Measurements from ENCODE around the gene CERS6. TPM values are rescaled to one million over a fixed set of nuclear protein-coding genes. Genes with fewer than 3 reads are reported as not detected.

CERS6 gene
- total RNA-seq, 1 donor from 2014 or later, result 17.7 TPM

GRCh38 chr2:168640039-168640438, 184.0 kb downstream of the CERS6 start:
- TF ChIP-seq CTCF (IDR thresholded peaks at IDR 0.05; ENCODE audit: insufficient read depth, low read length, poor library complexity, severe bottlenecking), result no peak
- no peak for DNase-seq (ENCODE audit: low read depth)
- Histone ChIP-seq H3K4me3 (ENCODE audit: low read depth, low read length) (no peak overlapping the region), H3K27me3 (ENCODE audit: control insufficient read depth, insufficient read depth, low read length) (no peaks in the 10 kb centered on the region), H3K36me3 (ENCODE audit: control insufficient read depth, insufficient read depth, low read length) (no peaks in the 10 kb centered on the region)

- no peaks in the 10 kb centered on the region for H3K36me3 ChIP-seq (ENCODE audit: control insufficient read depth, insufficient read depth, low read length)
- TF ChIP-seq CTCF (IDR thresholded peaks at IDR 0.05; ENCODE audit: insufficient read depth, low read length, poor library complexity, severe bottlenecking), result no peak
- H3K4me3 ChIP-seq (ENCODE audit: low read depth, low read length), result no peak overlapping the region
- H3K27me3 ChIP-seq (ENCODE audit: control insufficient read depth, insufficient read depth, low read length), result no peaks in the 10 kb centered on the region
- DNase-seq (ENCODE audit: low read depth), result no peak
These were observed 185.6 kb downstream of the CERS6 start for GRCh38 chr2:168641636-168642035.

GRCh38 chr2:168642873-168643272, 186.8 kb downstream of the CERS6 start:
- H3K36me3 ChIP-seq (ENCODE audit: control insufficient read depth, insufficient read depth, low read length), result no peaks in the 10 kb centered on the region
- no peak overlapping the region for H3K4me3 ChIP-seq (ENCODE audit: low read depth, low read length)
- no peaks in the 10 kb centered on the region for H3K27me3 ChIP-seq (ENCODE audit: control insufficient read depth, insufficient read depth, low read length)
- TF ChIP-seq CTCF (IDR thresholded peaks at IDR 0.05; ENCODE audit: insufficient read depth, low read length, poor library complexity, severe bottlenecking), result no peak
- DNase-seq (ENCODE audit: low read depth), result no peak

GRCh38 chr2:168643979-168644378, 187.9 kb downstream of the CERS6 start:
- no peak for TF ChIP-seq CTCF (IDR thresholded peaks at IDR 0.05; ENCODE audit: insufficient read depth, low read length, poor library complexity, severe bottlenecking)
- Histone ChIP-seq H3K4me3 (ENCODE audit: low read depth, low read length) (no peak overlapping the region), H3K36me3 (ENCODE audit: control insufficient read depth, insufficient read depth, low read length) (no peaks in the 10 kb centered on the region), H3K27me3 (ENCODE audit: control insufficient read depth, insufficient read depth, low read length) (no peaks in the 10 kb centered on the region)
- no peak for DNase-seq (ENCODE audit: low read depth)

- no peak for TF ChIP-seq CTCF (IDR thresholded peaks at IDR 0.05; ENCODE audit: insufficient read depth, low read length, poor library complexity, severe bottlenecking)
These were observed 189.7 kb downstream of the CERS6 start for GRCh38 chr2:168645696-168646338.

GRCh38 chr2:168649105-168649504, 193.0 kb downstream of the CERS6 start:
- H3K4me3 ChIP-seq (ENCODE audit: low read depth, low read length), result no peak overlapping the region
- TF ChIP-seq CTCF (IDR thresholded peaks at IDR 0.05; ENCODE audit: insufficient read depth, low read length, poor library complexity, severe bottlenecking), result no peak
- no peaks in the 10 kb centered on the region for H3K27me3 ChIP-seq (ENCODE audit: control insufficient read depth, insufficient read depth, low read length)
- no peak for DNase-seq (ENCODE audit: low read depth)
- no peaks in the 10 kb centered on the region for H3K36me3 ChIP-seq (ENCODE audit: control insufficient read depth, insufficient read depth, low read length)

More at GRCh38 chr2:168645696-168646338, 189.7 kb downstream of the CERS6 start:
- Histone ChIP-seq H3K27me3 (ENCODE audit: control insufficient read depth, insufficient read depth, low read length) (no peaks in the 10 kb centered on the region), H3K4me3 (ENCODE audit: low read depth, low read length) (no peak overlapping the region), H3K36me3 (ENCODE audit: control insufficient read depth, insufficient read depth, low read length) (no peaks in the 10 kb centered on the region)
- DNase-seq (ENCODE audit: low read depth), result no peak
